ENCODE results near the gene DPP3.

Gene DPP3

DNA sequence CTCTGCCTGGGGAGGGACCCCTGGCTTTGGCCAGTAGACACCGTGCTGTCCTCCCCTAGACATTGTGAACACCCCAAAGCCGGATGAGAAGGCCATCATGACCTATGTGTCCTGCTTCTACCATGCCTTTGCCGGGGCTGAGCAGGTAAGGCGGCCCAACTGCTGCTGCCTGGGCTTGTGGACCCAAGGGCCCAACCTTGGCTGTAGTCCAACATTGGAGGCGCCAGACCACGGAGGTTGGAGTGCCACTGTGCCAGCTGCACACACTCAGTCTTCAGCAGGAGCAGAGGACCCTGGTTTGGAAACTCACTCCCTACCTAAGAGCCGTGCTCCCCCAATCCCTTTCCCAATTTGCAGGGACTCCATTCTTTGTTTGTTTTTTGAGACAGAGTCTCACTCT, 75.9 kb downstream of the DPP3 start:
- H3K4me1 ChIP-seq, result no peaks in the 10 kb centered on the region
- TF ChIP-seq, protein P1, sequence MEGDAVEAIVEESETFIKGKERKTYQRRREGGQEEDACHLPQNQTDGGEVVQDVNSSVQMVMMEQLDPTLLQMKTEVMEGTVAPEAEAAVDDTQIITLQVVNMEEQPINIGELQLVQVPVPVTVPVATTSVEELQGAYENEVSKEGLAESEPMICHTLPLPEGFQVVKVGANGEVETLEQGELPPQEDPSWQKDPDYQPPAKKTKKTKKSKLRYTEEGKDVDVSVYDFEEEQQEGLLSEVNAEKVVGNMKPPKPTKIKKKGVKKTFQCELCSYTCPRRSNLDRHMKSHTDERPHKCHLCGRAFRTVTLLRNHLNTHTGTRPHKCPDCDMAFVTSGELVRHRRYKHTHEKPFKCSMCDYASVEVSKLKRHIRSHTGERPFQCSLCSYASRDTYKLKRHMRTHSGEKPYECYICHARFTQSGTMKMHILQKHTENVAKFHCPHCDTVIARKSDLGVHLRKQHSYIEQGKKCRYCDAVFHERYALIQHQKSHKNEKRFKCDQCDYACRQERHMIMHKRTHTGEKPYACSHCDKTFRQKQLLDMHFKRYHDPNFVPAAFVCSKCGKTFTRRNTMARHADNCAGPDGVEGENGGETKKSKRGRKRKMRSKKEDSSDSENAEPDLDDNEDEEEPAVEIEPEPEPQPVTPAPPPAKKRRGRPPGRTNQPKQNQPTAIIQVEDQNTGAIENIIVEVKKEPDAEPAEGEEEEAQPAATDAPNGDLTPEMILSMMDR (IDR thresholded peaks at IDR 0.05; ENCODE audit: low read depth, low read length), result no peak
- no peaks in the 10 kb centered on the region for H3K9me3 ChIP-seq
- no peaks in the 10 kb centered on the region for H3K27me3 ChIP-seq
- no peaks in the 10 kb centered on the region for H3K36me3 ChIP-seq
- no peak overlapping the region for H3K4me3 ChIP-seq (ENCODE audit: low read depth, low read length)
- DNase-seq, result no peak

DNA sequence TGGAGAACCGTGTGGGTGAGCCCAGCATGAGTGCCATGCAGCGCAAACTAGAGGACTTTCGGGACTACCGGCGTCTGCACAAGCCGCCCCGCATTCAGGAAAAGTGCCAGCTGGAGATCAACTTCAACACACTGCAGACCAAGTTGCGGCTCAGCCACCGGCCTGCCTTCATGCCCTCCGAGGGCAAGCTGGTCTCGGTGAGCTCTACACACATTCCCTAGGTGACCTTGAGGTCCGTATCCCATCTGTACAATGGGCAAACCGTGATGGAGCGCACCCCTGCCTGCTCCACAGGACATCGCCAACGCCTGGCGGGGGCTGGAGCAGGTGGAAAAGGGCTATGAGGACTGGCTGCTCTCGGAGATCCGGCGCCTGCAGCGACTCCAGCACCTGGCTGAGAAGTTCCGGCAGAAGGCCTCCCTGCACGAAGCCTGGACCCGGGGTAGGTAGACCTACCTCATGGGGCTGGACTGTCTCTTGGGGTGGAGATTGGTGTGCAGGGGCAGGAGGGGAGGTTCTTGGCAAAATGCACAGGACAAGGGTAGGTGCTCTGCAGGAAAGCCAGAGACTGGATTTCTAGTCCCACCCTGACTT, 77.6 kb downstream of the DPP3 start:
- no peaks in the 10 kb centered on the region for H3K9me3 ChIP-seq
- no peaks in the 10 kb centered on the region for H3K27me3 ChIP-seq
- TF ChIP-seq, protein P1 (IDR thresholded peaks at IDR 0.05; ENCODE audit: low read depth, low read length), result no peak
- no peak overlapping the region for H3K4me3 ChIP-seq (ENCODE audit: low read depth, low read length)
- no peaks in the 10 kb centered on the region for H3K36me3 ChIP-seq
- no peaks in the 10 kb centered on the region for H3K4me1 ChIP-seq
- no peak for DNase-seq

Data from BE2C (cell line).